ENCODE measurements around the gene CEP131.

DNA sequence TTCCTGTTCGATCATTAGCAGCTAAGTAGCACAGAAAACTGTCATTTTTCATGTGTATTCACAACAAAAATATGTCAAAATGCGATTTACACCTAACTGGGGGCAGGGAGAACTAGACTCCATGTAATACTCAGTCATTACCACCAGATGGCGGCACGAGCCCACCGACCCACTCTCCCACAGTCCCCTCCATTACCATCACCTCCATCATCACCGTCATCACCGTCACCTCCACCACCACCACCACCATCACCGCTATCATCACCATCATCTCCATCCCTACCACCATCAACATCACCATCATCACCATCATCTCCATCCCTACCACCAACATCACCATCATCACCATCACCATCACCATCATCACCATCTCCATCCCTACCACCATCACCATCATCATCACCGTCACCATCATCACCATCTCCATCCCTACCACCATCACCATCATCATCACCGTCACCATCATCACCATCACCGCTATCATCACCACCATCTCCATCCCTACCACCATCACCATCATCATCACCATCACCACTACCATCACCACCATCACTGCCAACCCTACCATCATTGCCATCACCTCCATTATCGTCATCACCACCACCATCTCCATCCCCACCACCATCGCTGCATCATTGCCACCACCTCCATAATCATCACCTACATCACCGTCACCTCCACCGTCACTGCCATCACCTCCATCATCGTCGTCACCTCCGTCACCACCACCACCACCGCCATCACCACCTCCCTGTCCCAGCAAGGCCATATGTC, 30.8 kb upstream of the CEP131 start:
- TF ChIP-seq CEBPB (IDR thresholded peaks at IDR 0.05): no peak
- TF ChIP-seq BHLHE40 (IDR thresholded peaks at IDR 0.05; ENCODE audit: low read depth, low read length): no peak
- TF ChIP-seq, protein P1, sequence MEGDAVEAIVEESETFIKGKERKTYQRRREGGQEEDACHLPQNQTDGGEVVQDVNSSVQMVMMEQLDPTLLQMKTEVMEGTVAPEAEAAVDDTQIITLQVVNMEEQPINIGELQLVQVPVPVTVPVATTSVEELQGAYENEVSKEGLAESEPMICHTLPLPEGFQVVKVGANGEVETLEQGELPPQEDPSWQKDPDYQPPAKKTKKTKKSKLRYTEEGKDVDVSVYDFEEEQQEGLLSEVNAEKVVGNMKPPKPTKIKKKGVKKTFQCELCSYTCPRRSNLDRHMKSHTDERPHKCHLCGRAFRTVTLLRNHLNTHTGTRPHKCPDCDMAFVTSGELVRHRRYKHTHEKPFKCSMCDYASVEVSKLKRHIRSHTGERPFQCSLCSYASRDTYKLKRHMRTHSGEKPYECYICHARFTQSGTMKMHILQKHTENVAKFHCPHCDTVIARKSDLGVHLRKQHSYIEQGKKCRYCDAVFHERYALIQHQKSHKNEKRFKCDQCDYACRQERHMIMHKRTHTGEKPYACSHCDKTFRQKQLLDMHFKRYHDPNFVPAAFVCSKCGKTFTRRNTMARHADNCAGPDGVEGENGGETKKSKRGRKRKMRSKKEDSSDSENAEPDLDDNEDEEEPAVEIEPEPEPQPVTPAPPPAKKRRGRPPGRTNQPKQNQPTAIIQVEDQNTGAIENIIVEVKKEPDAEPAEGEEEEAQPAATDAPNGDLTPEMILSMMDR (IDR thresholded peaks at IDR 0.05): peak; percentile 92
- TF ChIP-seq, protein P2, sequence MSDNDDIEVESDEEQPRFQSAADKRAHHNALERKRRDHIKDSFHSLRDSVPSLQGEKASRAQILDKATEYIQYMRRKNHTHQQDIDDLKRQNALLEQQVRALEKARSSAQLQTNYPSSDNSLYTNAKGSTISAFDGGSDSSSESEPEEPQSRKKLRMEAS (IDR thresholded peaks at IDR 0.05): no peak
- TF ChIP-seq ZNF302 (CRISPR knock-in tag; IDR thresholded peaks at IDR 0.05): no peak

All from A549 (cell line).